NOMO-1 treated with DMSO at 0.1 percent for 48 hours (cell line): ENCODE measurements around the gene SMU1.
A peak's percentile ranks its signal among the peaks of the same experiment; 100 is the strongest.
"Not testable (repeated sequence)": the region's sequence is repeated elsewhere in the genome, so short reads cannot be mapped to it uniquely, and the experiment has no call there.

ENCODE experiments used
- DNase-seq: peaks from one replicate; lab custom pipeline; 2025; ENCODE audit not compliant: unreplicated experiment; lab: John Stamatoyannopoulos, UW

The SMU1 gene

GRCh38 chr9:33014665-33015014 lies 61.8 kb downstream of the SMU1 start:
- no peak for DNase-seq

GRCh38 chr9:33013962-33014664 lies 62.4 kb downstream of the SMU1 start:
- no peak for DNase-seq

- DNase-seq: no peak
These were observed 64.0 kb downstream of the SMU1 start for GRCh38 chr9:33012328-33013069.

- DNase-seq: peak; percentile 44
These were observed 64.6 kb downstream of the SMU1 start for GRCh38 chr9:33011831-33012230.

GRCh38 chr9:33007755-33008154 lies 68.7 kb downstream of the SMU1 start:
- no peak for DNase-seq

- not testable (repeated sequence) for DNase-seq
These were observed 71.1 kb downstream of the SMU1 start for GRCh38 chr9:33005335-33005734.

GRCh38 chr9:33000682-33001055 lies 75.8 kb downstream of the SMU1 start:
- DNase-seq: not testable (repeated sequence)

GRCh38 chr9:32992595-32993238 lies 83.8 kb downstream of the SMU1 start:
- peak; percentile 66 for DNase-seq

- DNase-seq: no peak
These were observed 84.4 kb downstream of the SMU1 start for GRCh38 chr9:32991897-32992594.
